HG02571 (cell line): ENCODE measurements around the gene DTL.

ENCODE experiments used
- ATAC-seq: cut with Tn5 transposase; IDR thresholded peaks from one replicate; pipeline ENCODE4 v1.9.1; 2021; ENCODE audit warnings: mild to moderate bottlenecking, moderate library complexity; ENCODE audit not compliant: unreplicated experiment

Gene DTL

GRCh38 chr1:212035835-212036605 lies 472 bp downstream of the DTL start:
- ATAC-seq, result peak; percentile 9

- ATAC-seq, result no peak
These were observed 2.4 kb downstream of the DTL start for GRCh38 chr1:212037900-212038299.

GRCh38 chr1:212039622-212040021 lies 4.1 kb downstream of the DTL start:
- no peak for ATAC-seq

GRCh38 chr1:212040629-212041412 lies 5.3 kb downstream of the DTL start:
- ATAC-seq, result no peak

- ATAC-seq, result no peak
These were observed 6.9 kb downstream of the DTL start for GRCh38 chr1:212042436-212042835.

- ATAC-seq, result no peak
These were observed 9.3 kb downstream of the DTL start for GRCh38 chr1:212044851-212045250.

- no peak for ATAC-seq
These were observed 10.4 kb downstream of the DTL start for GRCh38 chr1:212045981-212046380.

- ATAC-seq, result no peak
These were observed 18.4 kb downstream of the DTL start for GRCh38 chr1:212053993-212054392.

- ATAC-seq, result no peak
These were observed 19.8 kb downstream of the DTL start for GRCh38 chr1:212055333-212055732.

GRCh38 chr1:212060632-212061472 lies 25.3 kb downstream of the DTL start:
- ATAC-seq, result no peak

- no peak for ATAC-seq
These were observed 27.4 kb downstream of the DTL start for GRCh38 chr1:212062832-212063438.

GRCh38 chr1:212067787-212068186 lies 32.2 kb downstream of the DTL start:
- ATAC-seq, result no peak

GRCh38 chr1:212070720-212071302 lies 35.3 kb downstream of the DTL start:
- ATAC-seq, result no peak

GRCh38 chr1:212072047-212072446 lies 36.5 kb downstream of the DTL start:
- ATAC-seq, result no peak

GRCh38 chr1:212073490-212073889 lies 37.9 kb downstream of the DTL start:
- ATAC-seq, result no peak

- ATAC-seq, result no peak
These were observed 38.8 kb downstream of the DTL start for GRCh38 chr1:212074313-212074712.

GRCh38 chr1:212074856-212075255 lies 39.3 kb downstream of the DTL start:
- ATAC-seq, result no peak

- ATAC-seq, result no peak
These were observed 41.5 kb downstream of the DTL start for GRCh38 chr1:212077028-212077427.

- ATAC-seq, result no peak
These were observed 43.3 kb downstream of the DTL start for GRCh38 chr1:212078826-212079225.

- no peak for ATAC-seq
These were observed 47.3 kb downstream of the DTL start for GRCh38 chr1:212082765-212083406.
